HEK293T (cell line): Measurements from ENCODE around the gene NCOA6.

Experiments used
- CTCF ChIA-PET: fragments of 350-600 bp; formaldehyde crosslinking; extraction: SDS; loops from one replicate; lab custom pipeline; 2021; ENCODE audit warnings: antibody characterized with exemption, inconsistent platforms; lab: Yijun Ruan, JAX
- POLR2A ChIA-PET: fragments of 350-600 bp; formaldehyde crosslinking; extraction: SDS; loops from one replicate; lab custom pipeline; 2020; ENCODE audit warnings: antibody characterized with exemption, inconsistent platforms; lab: Yijun Ruan, JAX
- DNase-seq: peaks from one replicate; pipeline ENCODE4 v3.0.0; 2012; ENCODE audit warnings: mixed read lengths; ENCODE audit errors: extremely low spot score
- ARNT ChIP-seq: fragments of 450-650 bp; IDR thresholded peaks from 2 replicates; pipeline ENCODE4 v1.6.1; 2017; ENCODE audit warnings: mild to moderate bottlenecking
- BHLHE40 ChIP-seq: fragments of 450-650 bp; IDR thresholded peaks from 2 replicates; pipeline ENCODE4 v1.6.1; 2016; ENCODE audit warnings: mild to moderate bottlenecking, moderate library complexity, borderline replicate concordance
- CTBP1 ChIP-seq: fragments of 450-650 bp; IDR thresholded peaks from 2 replicates; pipeline ENCODE4 v1.6.1; 2016; ENCODE audit warnings: borderline replicate concordance
- ELF4 ChIP-seq: fragments of 450-650 bp; IDR thresholded peaks from 2 replicates; pipeline ENCODE4 v1.6.1; 2017; ENCODE audit warnings: antibody characterized with exemption
- FOXA1 ChIP-seq: fragments of 450-650 bp; IDR thresholded peaks from 2 replicates; pipeline ENCODE4 v1.6.1; 2016; ENCODE audit warnings: mild to moderate bottlenecking
- FOXK2 ChIP-seq: fragments of 450-650 bp; IDR thresholded peaks from 2 replicates; pipeline ENCODE4 v1.6.1; 2016; ENCODE audit warnings: mild to moderate bottlenecking
- FOXM1 ChIP-seq: fragments of 450-650 bp; IDR thresholded peaks from 2 replicates; pipeline ENCODE4 v1.6.1; 2017; ENCODE audit warnings: mild to moderate bottlenecking, borderline replicate concordance
- HDGF ChIP-seq: fragments of 450-650 bp; IDR thresholded peaks from 2 replicates; pipeline ENCODE4 v1.6.1; 2017; ENCODE audit warnings: antibody characterized with exemption, borderline replicate concordance
- L3MBTL2 ChIP-seq: fragments of 450-650 bp; conservative IDR thresholded peaks from 2 replicates; pipeline ENCODE4 v1.6.1; 2016; ENCODE audit warnings: mild to moderate bottlenecking
- LEF1 ChIP-seq: fragments of 450-650 bp; IDR thresholded peaks from 2 replicates; pipeline ENCODE4 v1.6.1; 2017; ENCODE audit warnings: mild to moderate bottlenecking, borderline replicate concordance
- NFRKB ChIP-seq: fragments of 450-650 bp; IDR thresholded peaks from 2 replicates; pipeline ENCODE4 v1.6.1; 2016; ENCODE audit warnings: mild to moderate bottlenecking, moderate library complexity
- PKNOX1 ChIP-seq: fragments of 450-650 bp; IDR thresholded peaks from 2 replicates; pipeline ENCODE4 v1.6.1; 2016
- SP1 ChIP-seq: fragments of 450-650 bp; IDR thresholded peaks from 2 replicates; pipeline ENCODE4 v1.6.1; 2017
- SUZ12 ChIP-seq: fragments of 450-650 bp; IDR thresholded peaks from 2 replicates; pipeline ENCODE4 v1.6.1; 2016; ENCODE audit warnings: mild to moderate bottlenecking
- TARDBP ChIP-seq: fragments of 450-650 bp; IDR thresholded peaks from 2 replicates; pipeline ENCODE4 v1.6.1; 2016
- ZNF384 ChIP-seq: fragments of 450-650 bp; IDR thresholded peaks from 2 replicates; pipeline ENCODE4 v1.6.1; 2016

Gene NCOA6

GRCh38 chr20:34706302-34706875 is 119.1 kb downstream of the NCOA6 start:
- CTCF ChIA-PET: interaction anchor here (2.0 to 3.5 kb wide), 2 partner anchors 140 to 170 kb away, joined by 7 to 15 read pairs; no protein-coding TSS in a partner anchor
- POLR2A ChIA-PET: interaction anchor here (1.4 kb wide), 1 partner anchor 30 kb away, joined by 5 read pairs; the partner anchor contains the start of gene PIGU

GRCh38 chr20:34705397-34706301 is 119.8 kb downstream of the NCOA6 start:
- CTCF ChIA-PET: interaction anchor here (3.5 kb wide), 1 partner anchor 169 kb away, joined by 15 read pairs; no protein-coding TSS in a partner anchor
- TF ChIP-seq HDGF (no peak), SP1 (no peak), ELF4 (no peak), LEF1 (no peak), PKNOX1 (no peak), FOXA1 (no peak), FOXK2 (no peak), ZNF384 (no peak), TARDBP (no peak), NFRKB (no peak)
- DNase-seq: no peak
- POLR2A ChIA-PET: interaction anchor here (1.0 to 1.4 kb wide), 2 partner anchors 17 to 29 kb away, joined by 3 to 5 read pairs; partner anchors contain the start of gene PIGU

More at GRCh38 chr20:34706302-34706875, 119.1 kb downstream of the NCOA6 start:
- no peak for DNase-seq
- TF ChIP-seq FOXA1 (no peak), LEF1 (no peak), ELF4 (no peak), HDGF (no peak), PKNOX1 (no peak), CTBP1 (no peak), ZNF384 (no peak), BHLHE40 (no peak), TARDBP (no peak), SUZ12 (no peak), SP1 (no peak), FOXM1 (no peak), NFRKB (no peak), FOXK2 (no peak), L3MBTL2 (no peak), ARNT (no peak)

GRCh38 chr20:34705008-34705396 is 120.4 kb downstream of the NCOA6 start:
- no peak for DNase-seq
- TF ChIP-seq LEF1 (no peak), HDGF (no peak), FOXK2 (no peak), PKNOX1 (0 out of 2 replicates have a peak, but pooled peaks have one; percentile 36), L3MBTL2 (no peak)
- POLR2A ChIA-PET: interaction anchor here (1.0 to 1.4 kb wide), 2 partner anchors 16 to 28 kb away, joined by 3 to 5 read pairs; partner anchors contain the start of gene PIGU
- CTCF ChIA-PET: interaction anchor here (3.5 kb wide), 1 partner anchor 168 kb away, joined by 15 read pairs; no protein-coding TSS in a partner anchor

- ChIA-PET CTCF (no interaction called here), POLR2A (interaction anchor here (0.7 to 1.4 kb wide), 5 partner anchors 14 to 121 kb away, joined by 3 to 5 read pairs (median 3); partner anchors contain the start of genes NCOA6 and PIGU)
- TF ChIP-seq LEF1 (peak; percentile 64; the same call in 1 of the 2 replicates), SP1 (no peak), FOXM1 (peak; percentile 24; the same call in 1 of the 2 replicates)
- DNase-seq: peak; percentile 85
Observed at GRCh38 chr20:34704177-34705007, 121.1 kb downstream of the NCOA6 start, which contains the start of gene TP53INP2. Gene TP53INP2, plus strand, starts transcription at chr20:34704344. Its CDS starts 4,396 bp downstream, at chr20:34708740.

GRCh38 chr20:34703424-34704176 is 121.9 kb downstream of the NCOA6 start:
- DNase-seq: peak; percentile 21
- TF ChIP-seq NFRKB (no peak), FOXM1 (no peak), PKNOX1 (no peak), FOXA1 (no peak), SUZ12 (no peak), ZNF384 (no peak), L3MBTL2 (no peak), SP1 (no peak), BHLHE40 (no peak), ARNT (no peak), LEF1 (no peak), FOXK2 (no peak), TARDBP (no peak), ELF4 (no peak), CTBP1 (no peak)
- ChIA-PET CTCF (interaction anchor here (0.6 kb wide), 1 partner anchor 66 kb away, joined by 3 read pairs; no protein-coding TSS in a partner anchor), POLR2A (interaction anchor here (0.7 to 1.1 kb wide), 3 partner anchors 13 to 122 kb away, joined by 3 read pairs; partner anchors contain the start of genes NCOA6 and PIGU)
